Tibial artery (tissue), 4 donors: ENCODE measurements around the gene SCP2.

Experiments used
- DNase-seq, 2 donors: peaks; one replicate each; pipeline ENCODE4 v3.0.0-alpha.2; 2019
- H3K27ac ChIP-seq, 2 donors: fragments of 200-600 bp; sonication (generic) in 1 of 2; 1 replicate in 1 of 2; 2 replicates in 1 of 2; pipeline ENCODE4 v1.5.1; 2018 to 2019; ENCODE audit warnings: mild to moderate bottlenecking in 1 of 2
- H3K27me3 ChIP-seq, 2 donors: fragments of 200-600 bp; sonication (generic) in 1 of 2; one replicate each; pipeline versions ENCODE4 v1.5.1 to v1.6.0; 2016 to 2019
- H3K36me3 ChIP-seq, 3 donors: fragments of 200-600 bp; sonication (generic) in 2 of 3; one replicate each; pipeline ENCODE4 v1.5.1; 2016 to 2019; ENCODE audit warnings: mild to moderate bottlenecking in 2 of 3
- H3K4me1 ChIP-seq, 4 donors: fragments of 200-600 bp; sonication (generic) in 2 of 4; 1 replicate in 3 of 4; 2 replicates in 1 of 4; pipeline ENCODE4 v1.5.1; 2016 to 2019
- H3K4me3 ChIP-seq, 2 donors: fragments of 200-600 bp; sonication (generic) in 1 of 2; 1 replicate in 1 of 2; 2 replicates in 1 of 2; pipeline ENCODE4 v1.5.1; 2018 to 2019; ENCODE audit warnings: mild to moderate bottlenecking in 2 of 2
- H3K9me3 ChIP-seq, 3 donors: fragments of 200-600 bp; sonication (generic) in 1 of 3; one replicate each; pipeline ENCODE4 v1.5.1; 2016 to 2019
- intact Hi-C: fragments of 100-400 bp; cut with DNase I; formaldehyde crosslinking; loops from one replicate; pipeline ENCODE4 v1.15.0; 2023; ENCODE audit warnings: low total_unique reads
- TF ChIP-seq, protein P1 (sequence below), 2 experiments: fragments of 200-600 bp in 1 of 2; fragments of 450-650 bp in 1 of 2; IDR thresholded peaks; one replicate each; pipeline ENCODE4 v1.5.1; 2017 to 2019; ENCODE audit warnings: antibody characterized with exemption in 2 of 2, mild to moderate bottlenecking in 1 of 2, moderate library complexity in 1 of 2

The SCP2 gene

DNA sequence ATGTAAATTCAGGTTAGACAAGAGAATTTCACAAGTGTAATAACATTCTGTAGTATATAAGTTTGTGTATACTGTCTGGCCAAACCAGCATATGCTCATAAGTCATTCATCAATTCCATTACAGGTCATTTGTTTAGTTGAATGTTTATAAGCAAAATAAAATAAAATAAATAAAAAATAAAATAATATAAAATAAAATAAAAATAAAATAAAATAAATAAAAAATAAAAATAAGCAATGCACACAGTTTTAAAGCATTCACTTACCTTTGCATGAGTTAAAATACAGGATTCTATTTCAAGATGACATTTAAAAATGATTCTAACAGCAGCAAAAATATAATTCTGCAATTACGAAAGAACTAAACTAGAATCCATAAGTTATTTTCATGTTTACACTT is 144.8 kb downstream of the SCP2 start:
- no peaks in the 10 kb centered on the region for H3K27me3 ChIP-seq
- no peak overlapping the region for H3K27ac ChIP-seq
- no peaks in the 10 kb centered on the region for H3K4me1 ChIP-seq
- TF ChIP-seq, protein P1, sequence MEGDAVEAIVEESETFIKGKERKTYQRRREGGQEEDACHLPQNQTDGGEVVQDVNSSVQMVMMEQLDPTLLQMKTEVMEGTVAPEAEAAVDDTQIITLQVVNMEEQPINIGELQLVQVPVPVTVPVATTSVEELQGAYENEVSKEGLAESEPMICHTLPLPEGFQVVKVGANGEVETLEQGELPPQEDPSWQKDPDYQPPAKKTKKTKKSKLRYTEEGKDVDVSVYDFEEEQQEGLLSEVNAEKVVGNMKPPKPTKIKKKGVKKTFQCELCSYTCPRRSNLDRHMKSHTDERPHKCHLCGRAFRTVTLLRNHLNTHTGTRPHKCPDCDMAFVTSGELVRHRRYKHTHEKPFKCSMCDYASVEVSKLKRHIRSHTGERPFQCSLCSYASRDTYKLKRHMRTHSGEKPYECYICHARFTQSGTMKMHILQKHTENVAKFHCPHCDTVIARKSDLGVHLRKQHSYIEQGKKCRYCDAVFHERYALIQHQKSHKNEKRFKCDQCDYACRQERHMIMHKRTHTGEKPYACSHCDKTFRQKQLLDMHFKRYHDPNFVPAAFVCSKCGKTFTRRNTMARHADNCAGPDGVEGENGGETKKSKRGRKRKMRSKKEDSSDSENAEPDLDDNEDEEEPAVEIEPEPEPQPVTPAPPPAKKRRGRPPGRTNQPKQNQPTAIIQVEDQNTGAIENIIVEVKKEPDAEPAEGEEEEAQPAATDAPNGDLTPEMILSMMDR (IDR thresholded peaks at IDR 0.05), result no peak
- intact Hi-C loops, result no loop called here
- no peaks in the 10 kb centered on the region for H3K9me3 ChIP-seq
- no peak overlapping the region for H3K4me3 ChIP-seq
- DNase-seq, result no peak
- peaks cover 0 to 21% (median 7%) of the 10 kb centered on the region in 3 donors for H3K36me3 ChIP-seq

DNA sequence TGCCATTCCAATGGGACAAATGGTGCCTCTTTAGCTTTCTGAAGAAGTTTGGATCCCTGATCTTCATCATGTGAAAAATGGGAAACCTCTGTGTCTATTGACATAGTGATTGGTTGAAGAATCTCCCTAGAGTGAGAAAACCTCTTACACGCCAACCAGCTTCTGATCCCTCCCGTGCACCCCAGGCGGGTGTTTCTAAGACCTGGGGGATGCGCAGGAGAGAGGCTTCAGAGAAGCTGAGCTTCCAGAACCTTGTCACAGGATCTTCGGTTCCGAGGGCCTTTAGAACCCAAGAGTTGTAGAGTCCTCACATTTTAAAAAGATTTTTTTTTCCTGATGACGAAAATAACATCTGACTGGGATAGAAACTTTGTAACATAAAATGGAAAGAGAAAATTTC is 146.2 kb downstream of the SCP2 start:
- no peaks in the 10 kb centered on the region for H3K27me3 ChIP-seq
- no peaks in the 10 kb centered on the region for H3K4me1 ChIP-seq
- no peaks in the 10 kb centered on the region for H3K9me3 ChIP-seq
- H3K36me3 ChIP-seq, result peaks cover 4 to 30% (median 18%) of the 10 kb centered on the region in 3 donors
- TF ChIP-seq, protein P1 (IDR thresholded peaks at IDR 0.05), result no peak
- no peak overlapping the region for H3K4me3 ChIP-seq
- DNase-seq, result peak in 1 of 2 donors; percentile 5
- intact Hi-C loops, result no loop called here
- no peak overlapping the region for H3K27ac ChIP-seq

DNA sequence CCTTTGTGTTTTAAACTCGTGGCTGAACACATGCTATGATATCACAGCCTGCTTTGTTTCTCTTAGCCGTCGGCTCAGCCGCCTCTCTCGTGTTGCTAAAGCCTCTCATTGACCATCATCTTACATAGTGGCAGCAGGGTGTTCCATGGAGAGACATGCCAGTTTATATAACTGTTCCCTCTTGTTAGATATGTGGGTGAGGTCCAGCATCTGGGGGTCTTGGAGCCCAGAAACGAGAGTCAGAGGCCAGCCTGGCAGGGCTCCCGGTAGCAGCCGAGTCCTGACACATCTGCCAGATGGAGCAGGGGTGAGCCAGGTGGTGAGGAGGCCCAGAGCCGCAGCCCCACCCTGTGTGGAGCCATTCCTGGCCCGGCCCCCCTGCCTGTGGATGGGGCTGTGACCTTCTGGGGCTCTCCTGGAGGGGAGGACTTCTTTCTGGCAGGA is 146.8 kb downstream of the SCP2 start:
- Histone ChIP-seq H3K27me3 (no peaks in the 10 kb centered on the region), H3K4me3 (no peak overlapping the region), H3K4me1 (no peaks in the 10 kb centered on the region), H3K27ac (no peak overlapping the region), H3K9me3 (no peaks in the 10 kb centered on the region), H3K36me3 (peaks cover 4 to 36% (median 24%) of the 10 kb centered on the region in 3 donors)
- intact Hi-C loops, result no loop called here
- TF ChIP-seq, protein P1 (IDR thresholded peaks at IDR 0.05), result no peak
- DNase-seq, result peak; percentile 33 to 64

DNA sequence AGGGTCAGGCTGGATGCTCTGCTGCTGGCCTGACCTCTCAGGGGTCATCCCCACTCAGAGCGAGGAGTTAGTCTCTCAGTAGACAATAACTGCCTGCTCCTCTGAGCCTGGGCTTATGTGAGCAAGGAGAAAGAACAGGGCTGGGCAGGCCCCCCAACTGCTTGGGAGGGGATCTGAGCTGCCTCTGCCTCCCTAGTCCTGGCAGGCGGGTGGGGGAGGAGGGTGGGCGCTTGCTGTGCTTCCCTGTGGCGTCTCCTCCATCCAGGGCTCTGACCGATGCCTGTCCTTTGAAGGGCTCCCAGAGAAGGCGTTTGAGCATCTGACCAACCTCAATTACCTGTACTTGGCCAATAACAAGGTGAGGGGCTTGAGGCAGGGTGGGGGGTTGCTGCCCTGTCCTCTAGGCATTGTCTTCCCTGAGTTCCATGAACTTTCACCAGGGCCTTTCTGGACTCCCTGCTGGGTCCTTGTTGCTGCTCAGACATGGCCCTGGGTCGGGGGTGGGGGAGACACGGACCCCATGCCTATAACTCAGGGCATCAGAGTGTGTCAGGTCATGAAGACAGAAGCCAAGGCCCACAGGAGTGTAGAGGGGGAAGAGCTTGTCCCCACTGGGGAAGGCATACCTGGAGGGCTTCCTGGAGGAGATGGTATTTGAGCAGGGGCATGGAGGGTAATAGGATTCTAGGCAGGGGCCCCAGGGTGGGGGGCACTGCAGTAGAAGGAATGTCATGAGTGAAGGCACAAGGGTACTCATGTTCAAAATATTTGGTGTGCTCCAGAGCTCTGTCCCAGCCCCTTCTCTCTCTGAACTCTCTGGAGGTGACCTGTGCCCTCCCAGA is 147.5 kb downstream of the SCP2 start:
- no peaks in the 10 kb centered on the region for H3K27me3 ChIP-seq
- intact Hi-C loops, result no loop called here
- H3K4me3 ChIP-seq, result no peak overlapping the region
- no peaks in the 10 kb centered on the region for H3K9me3 ChIP-seq
- DNase-seq, result peak in 1 of 2 donors; percentile 48
- TF ChIP-seq, protein P1 (IDR thresholded peaks at IDR 0.05), result no peak
- peaks cover 4 to 39% (median 26%) of the 10 kb centered on the region in 3 donors for H3K36me3 ChIP-seq
- H3K4me1 ChIP-seq, result no peaks in the 10 kb centered on the region
- no peak overlapping the region for H3K27ac ChIP-seq

DNA sequence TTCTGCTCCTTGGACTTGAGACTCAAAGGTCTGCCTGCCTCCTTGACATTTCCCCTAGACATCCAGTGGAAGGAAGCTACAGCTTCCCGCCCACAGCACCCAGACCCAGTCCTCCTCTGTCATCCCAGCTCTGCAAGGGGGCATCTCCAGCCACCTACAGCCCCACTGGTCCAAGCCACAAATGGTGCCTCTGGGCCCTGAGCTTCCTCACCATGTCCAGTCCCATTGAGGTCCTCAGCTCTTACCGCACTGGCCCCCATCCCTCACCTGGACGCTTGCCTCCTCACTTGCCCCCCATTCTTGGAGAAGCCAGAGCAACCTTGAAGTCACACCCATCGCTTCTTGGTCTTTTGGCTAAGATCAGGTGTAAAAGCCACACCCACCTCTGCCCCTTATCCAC is 148.1 kb downstream of the SCP2 start:
- Histone ChIP-seq H3K4me3 (no peak overlapping the region), H3K9me3 (no peaks in the 10 kb centered on the region), H3K27me3 (no peaks in the 10 kb centered on the region), H3K4me1 (no peaks in the 10 kb centered on the region), H3K36me3 (peaks cover 4 to 36% (median 24%) of the 10 kb centered on the region in 3 donors), H3K27ac (no peak overlapping the region)
- peak in 1 of 2 donors; percentile 44 for DNase-seq
- intact Hi-C loops, result no loop called here
- TF ChIP-seq, protein P1 (IDR thresholded peaks at IDR 0.05), result no peak
